Thymus (tissue), 11 donors: ENCODE data around the gene TM7SF2. TPM values are rescaled to one million over a fixed set of nuclear protein-coding genes. Genes with fewer than 3 reads are reported as not detected.

Source experiments
- DNase-seq, 9 donors: peaks; one replicate each; pipeline ENCODE4 v3.0.0-alpha.2; 2013; ENCODE audit warnings: low spot score in 9 of 9, low read depth in 6 of 9, missing footprints in 1 of 9
- H3K27ac ChIP-seq, 2 donors: one replicate each; pipeline ENCODE4 v1.5.1; 2013; ENCODE audit warnings: control low read depth in 1 of 2, low read depth in 1 of 2, low read length in 1 of 2, mild to moderate bottlenecking in 1 of 2, moderate library complexity in 1 of 2
- H3K27me3 ChIP-seq, 2 donors: one replicate each; pipeline ENCODE4 v1.5.1; 2013; ENCODE audit warnings: low read length in 1 of 2; ENCODE audit not compliant: control insufficient read depth in 2 of 2, insufficient read depth in 1 of 2
- H3K36me3 ChIP-seq, 2 donors: one replicate each; pipeline ENCODE4 v1.5.1; 2013; ENCODE audit warnings: low read length in 1 of 2, mild to moderate bottlenecking in 1 of 2, moderate library complexity in 1 of 2; ENCODE audit not compliant: control insufficient read depth in 2 of 2, insufficient read depth in 2 of 2
- H3K4me1 ChIP-seq, 2 donors: one replicate each; pipeline ENCODE4 v1.5.1; 2013; ENCODE audit warnings: low read length in 2 of 2; ENCODE audit not compliant: control insufficient read depth in 2 of 2, insufficient read depth in 2 of 2
- H3K4me3 ChIP-seq, 2 donors: one replicate each; pipeline ENCODE4 v1.5.1; 2013; ENCODE audit warnings: low read length in 2 of 2, control low read depth in 1 of 2, mild to moderate bottlenecking in 1 of 2
- H3K9me3 ChIP-seq, 2 donors: one replicate each; pipeline ENCODE4 v1.5.1; 2013; ENCODE audit warnings: low read length in 1 of 2, mild to moderate bottlenecking in 1 of 2; ENCODE audit not compliant: control insufficient read depth in 2 of 2, insufficient read depth in 1 of 2
- WGBS: extraction: QIAGEN DNeasy Blood & Tissue Kit; methylation state at CpG from one replicate; pipeline ENCODE4 v1.1.7; 2013; 5-methylcytosine and 5-hydroxymethylcytosine counted together
- polyA plus RNA-seq: library from polyadenylated mRNA; stranded (reverse); fragments of 200-250 nt; gene quantifications from one replicate; pipeline ENCODE4 v1.2.3, GENCODE V29; 2013
- total RNA-seq: library from RNA; stranded (reverse); fragments of 120-200 nt; gene quantifications from one replicate; pipeline ENCODE4 v1.2.4, GENCODE V29; 2013
- donor health status: healthy.

Gene TM7SF2
- total and polyA plus RNA-seq, 2 donors = 16.1 to 35.8 TPM

- WGBS = 26% methylated on average over 18 of the region's 18 CpGs
- Histone ChIP-seq H3K4me1 (peaks cover 14 to 42% of the 10 kb centered on the region in 2 donors), H3K36me3 (peaks cover 35 to 47% of the 10 kb centered on the region in 2 donors), H3K9me3 (peaks cover 0 to 9% of the 10 kb centered on the region in 2 donors), H3K27me3 (peaks cover 0 to 3% of the 10 kb centered on the region in 2 donors), H3K27ac (peak overlapping the region in 1 of 2 donors; percentile 58), H3K4me3 (no peak overlapping the region)
- DNase-seq = peak; percentile 71 to 93 (median 84)
These were observed 1.3 kb upstream of the TM7SF2 start for GRCh38 chr11:65110354-65110861.

- Histone ChIP-seq H3K4me3 (peak overlapping the region; percentile 67 to 78), H3K27ac (peak overlapping the region in 1 of 2 donors; percentile 15)
These were observed 421 bp upstream of the TM7SF2 start for GRCh38 chr11:65111159-65111743.

GRCh38 chr11:65112546-65113360 is 1.1 kb downstream of the TM7SF2 start:
- Histone ChIP-seq H3K36me3 (peaks cover 29 to 41% of the 10 kb centered on the region in 2 donors), H3K4me1 (peaks cover 21 to 58% of the 10 kb centered on the region in 2 donors), H3K27me3 (peaks cover 0 to 3% of the 10 kb centered on the region in 2 donors), H3K4me3 (peak overlapping the region; percentile 67 to 78), H3K27ac (peak overlapping the region; percentile 86 to 93), H3K9me3 (peaks cover 0 to 12% of the 10 kb centered on the region in 2 donors)
- WGBS = under 1% methylated on average over 57 of the region's 57 CpGs
- peak in 5 of 9 donors; percentile 55 to 87 (median 76) for DNase-seq

More at GRCh38 chr11:65111159-65111743, 421 bp upstream of the TM7SF2 start:
- Histone ChIP-seq H3K4me1 (peaks cover 16 to 51% of the 10 kb centered on the region in 2 donors), H3K27me3 (peaks cover 0 to 3% of the 10 kb centered on the region in 2 donors), H3K36me3 (peaks cover 35 to 46% of the 10 kb centered on the region in 2 donors), H3K9me3 (peaks cover 0 to 9% of the 10 kb centered on the region in 2 donors)
- WGBS = 71% methylated on average over 31 of the region's 31 CpGs
- DNase-seq = no peak

GRCh38 chr11:65113361-65113756 is 1.7 kb downstream of the TM7SF2 start:
- 39% methylated on average over 14 of the region's 14 CpGs for WGBS
- H3K4me3 ChIP-seq = peak overlapping the region; percentile 67 to 78
- H3K4me1 ChIP-seq = peaks cover 21 to 60% of the 10 kb centered on the region in 2 donors
- H3K27me3 ChIP-seq = peaks cover 0 to 3% of the 10 kb centered on the region in 2 donors
- H3K27ac ChIP-seq = peak overlapping the region; percentile 86 to 93
- DNase-seq = no peak
- peaks cover 0 to 12% of the 10 kb centered on the region in 2 donors for H3K9me3 ChIP-seq
- peaks cover 23 to 41% of the 10 kb centered on the region in 2 donors for H3K36me3 ChIP-seq

GRCh38 chr11:65113839-65114238 is 2.2 kb downstream of the TM7SF2 start:
- Histone ChIP-seq H3K36me3 (peaks cover 20 to 43% of the 10 kb centered on the region in 2 donors), H3K27ac (no peak overlapping the region), H3K9me3 (peaks cover 0 to 12% of the 10 kb centered on the region in 2 donors), H3K27me3 (peaks cover 0 to 3% of the 10 kb centered on the region in 2 donors), H3K4me1 (peaks cover 21 to 60% of the 10 kb centered on the region in 2 donors), H3K4me3 (no peak overlapping the region)
- WGBS = 95% methylated on average over 6 of the region's 6 CpGs
- no peak for DNase-seq

- H3K27me3 ChIP-seq = peaks cover 0 to 3% of the 10 kb centered on the region in 2 donors
- peaks cover 0 to 12% of the 10 kb centered on the region in 2 donors for H3K9me3 ChIP-seq
- H3K36me3 ChIP-seq = peaks cover 20 to 38% of the 10 kb centered on the region in 2 donors
- no peak for DNase-seq
- 94% methylated on average over 11 of the region's 11 CpGs for WGBS
- peaks cover 21 to 60% of the 10 kb centered on the region in 2 donors for H3K4me1 ChIP-seq
- H3K27ac ChIP-seq = no peak overlapping the region
- H3K4me3 ChIP-seq = no peak overlapping the region
These were observed 3.0 kb downstream of the TM7SF2 start for GRCh38 chr11:65114538-65115171.

- no peak overlapping the region for H3K4me3 ChIP-seq
These were observed 3.9 kb downstream of the TM7SF2 start for GRCh38 chr11:65115361-65116082.

More at GRCh38 chr11:65115361-65116082, 3.9 kb downstream of the TM7SF2 start:
- Histone ChIP-seq H3K9me3 (peaks cover 0 to 12% of the 10 kb centered on the region in 2 donors), H3K36me3 (peaks cover 27 to 42% of the 10 kb centered on the region in 2 donors), H3K27me3 (peaks cover 0 to 3% of the 10 kb centered on the region in 2 donors), H3K4me1 (peaks cover 20 to 58% of the 10 kb centered on the region in 2 donors), H3K27ac (no peak overlapping the region)
- WGBS = 97% methylated on average over 21 of the region's 21 CpGs
- no peak for DNase-seq
